ENCODE results near the gene COL20A1.
"Not testable (repeated sequence)": the region's sequence is repeated elsewhere in the genome, so short reads cannot be mapped to it uniquely, and the experiment has no call there.

The COL20A1 gene

DNA sequence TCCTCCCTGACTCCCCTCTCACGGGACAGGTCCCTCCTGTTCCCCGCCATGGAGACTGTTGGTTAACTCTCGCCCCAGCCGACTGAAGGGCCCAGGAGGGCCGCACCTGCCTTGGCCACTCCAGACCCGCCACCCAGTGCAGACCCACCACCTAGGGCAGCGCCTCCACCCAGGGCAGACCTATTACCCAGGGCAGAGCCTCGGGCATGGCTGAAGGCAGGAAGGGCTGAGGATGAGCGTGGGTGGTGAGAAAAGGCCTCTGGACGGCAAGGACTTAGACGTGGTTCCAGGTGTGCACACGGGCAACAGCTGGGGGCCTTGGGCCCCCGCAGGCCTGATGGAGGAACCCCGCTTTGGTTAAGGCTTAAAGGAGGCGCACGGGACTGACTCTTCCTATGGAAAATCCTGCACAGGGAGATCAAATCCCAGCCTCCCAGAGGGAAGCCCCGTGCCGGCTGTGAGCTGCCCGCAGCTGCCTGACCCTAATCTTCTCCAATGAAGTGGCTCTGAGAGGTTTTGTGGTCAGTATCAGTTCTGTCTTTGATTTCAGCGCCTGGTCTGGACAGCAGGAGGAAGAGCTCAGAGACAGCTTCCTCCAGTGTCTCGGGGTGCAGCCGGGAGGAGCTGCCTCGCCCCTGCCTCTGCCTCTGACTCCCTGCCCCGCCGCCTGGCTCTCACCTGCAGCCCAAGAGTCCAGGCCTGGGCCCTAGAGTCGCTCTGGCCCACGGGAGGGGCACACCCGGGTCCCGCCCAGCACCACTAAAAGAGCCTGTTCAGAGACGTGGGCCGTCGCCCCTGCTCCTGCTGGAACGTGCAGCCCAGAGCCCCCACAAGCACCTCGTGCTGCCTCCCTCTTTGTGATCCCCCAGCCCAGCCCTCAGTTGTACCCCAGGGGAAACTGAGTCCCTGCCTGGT lies 80.2 kb downstream of the COL20A1 start:
- DNase-seq (ENCODE audit: low read depth in 2 of 3, low spot score in 1 of 3) = no peak

DNA sequence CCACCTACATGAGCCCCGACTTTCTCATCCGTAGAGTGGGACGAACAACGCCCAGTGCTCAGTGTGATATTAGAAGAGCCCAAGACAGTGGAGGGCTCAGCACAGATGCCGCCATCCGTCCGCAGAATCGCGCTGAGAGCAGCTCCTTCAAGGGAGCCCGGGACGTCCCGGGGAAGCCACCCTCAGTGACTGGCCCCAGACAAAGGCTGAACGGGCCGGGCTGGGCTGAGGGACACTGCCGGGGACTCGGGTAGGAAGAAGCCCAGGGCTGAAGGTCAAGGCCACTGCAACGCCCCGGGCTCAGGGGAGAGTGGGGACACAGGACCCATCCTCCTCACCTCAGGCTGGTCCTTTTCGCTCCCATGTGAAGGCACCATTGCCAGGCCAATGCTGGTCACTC lies 81.0 kb downstream of the COL20A1 start:
- no peak for DNase-seq (ENCODE audit: low read depth in 2 of 3, low spot score in 1 of 3)

- no peak for DNase-seq (ENCODE audit: low read depth in 2 of 3, low spot score in 1 of 3)
Observed at GRCh38 chr20:63374504-63374903, 81.5 kb downstream of the COL20A1 start.

DNA sequence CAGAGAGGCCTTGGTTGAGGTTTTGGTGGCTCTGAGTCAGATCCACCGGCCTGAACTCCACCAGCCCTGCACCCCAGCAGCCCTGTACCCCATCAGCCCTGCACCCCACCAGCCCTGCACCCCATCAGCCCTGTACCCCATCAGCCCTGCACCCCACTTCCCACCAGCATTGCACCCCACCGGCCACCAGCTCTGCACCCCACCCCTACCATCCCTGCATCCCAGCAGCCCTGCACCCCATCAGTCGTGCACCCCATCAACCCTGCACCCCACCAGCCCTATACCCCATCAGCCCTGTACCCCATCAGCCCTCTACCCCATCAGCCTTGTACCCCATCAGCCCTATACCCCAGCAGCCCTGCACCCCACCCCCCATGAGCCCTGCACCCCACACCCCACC lies 82.5 kb downstream of the COL20A1 start:
- DNase-seq (ENCODE audit: low read depth in 2 of 3, low spot score in 1 of 3) = no peak

DNA sequence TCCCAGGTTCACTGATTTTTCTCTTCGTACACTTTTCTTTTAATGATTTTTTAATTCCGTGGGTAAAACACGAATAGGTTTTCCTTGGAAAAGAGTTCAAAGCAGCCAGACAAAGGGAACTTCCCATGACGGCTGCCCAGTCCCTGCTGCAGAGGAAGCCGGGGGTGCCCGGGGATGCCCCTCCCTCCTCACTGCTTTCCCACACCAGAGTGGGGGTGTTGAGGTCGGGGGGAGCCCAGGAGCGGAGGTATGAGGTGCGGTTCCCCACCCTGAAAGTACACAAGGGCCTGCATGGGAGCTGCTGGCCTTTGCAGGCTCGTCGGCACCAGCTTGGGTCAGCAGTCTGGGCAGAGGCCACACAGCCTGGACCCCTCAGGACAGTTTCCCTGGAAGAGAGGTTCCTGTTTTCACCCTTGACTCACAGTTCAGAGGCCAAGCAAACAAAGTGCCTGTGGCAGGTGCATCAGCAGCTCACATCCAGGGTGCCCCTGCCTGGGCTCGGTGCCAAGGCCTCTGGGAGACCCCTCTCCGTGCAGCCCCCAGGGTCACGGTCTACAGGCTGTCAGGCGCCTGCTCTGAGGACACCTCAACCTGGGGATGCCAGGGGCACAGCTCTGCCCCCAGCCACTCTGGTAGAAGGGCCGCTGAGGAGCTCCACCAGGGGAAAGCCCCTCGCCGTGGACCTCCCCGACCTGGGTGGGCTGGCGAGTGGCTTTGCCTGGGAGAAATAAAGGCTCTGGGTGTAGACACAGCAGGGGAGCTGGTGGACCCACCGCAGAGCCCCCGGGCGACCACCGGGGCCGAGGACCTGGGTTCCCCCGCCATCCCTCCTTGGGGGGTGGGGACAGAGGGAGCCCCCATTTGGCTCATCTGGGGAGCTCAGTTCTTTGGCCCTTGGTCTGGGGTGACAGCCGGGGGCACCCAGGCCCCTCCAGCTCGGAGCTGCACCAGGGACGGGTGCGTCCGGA lies 83.6 kb downstream of the COL20A1 start:
- no peak for DNase-seq (ENCODE audit: low read depth in 2 of 3, low spot score in 1 of 3)

DNA sequence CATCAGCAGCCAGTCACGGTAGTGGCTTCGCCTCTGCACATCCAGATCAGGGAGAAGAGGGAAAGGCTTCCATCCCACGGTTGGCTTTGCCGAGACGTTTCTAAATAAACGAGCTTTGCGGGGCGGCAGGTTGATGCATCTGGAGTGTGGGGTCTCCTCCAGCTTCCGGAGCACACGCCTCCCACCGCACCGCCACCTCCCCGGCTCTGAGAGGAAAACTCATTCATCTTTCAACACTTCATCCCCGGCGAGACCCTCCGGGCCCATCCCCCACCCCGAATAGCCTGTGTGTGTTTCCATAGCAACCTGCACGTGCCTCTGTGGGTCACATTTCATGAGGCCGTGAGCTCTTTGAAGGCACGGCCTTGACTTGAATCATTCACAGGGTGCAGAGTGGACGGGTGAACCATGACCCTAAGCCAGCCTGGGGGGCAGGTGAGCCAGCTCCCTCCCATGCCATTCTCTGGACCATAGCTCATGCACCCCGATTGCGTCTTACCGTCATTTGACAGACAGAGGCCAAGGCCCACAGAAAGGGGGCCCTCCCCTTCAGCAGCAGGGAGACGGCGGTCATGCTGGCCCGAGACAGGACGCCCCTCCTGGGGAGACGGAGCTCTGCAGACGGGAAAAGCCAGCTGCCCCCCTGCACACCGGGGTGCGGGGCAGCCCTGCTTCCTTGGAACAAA lies 84.4 kb downstream of the COL20A1 start:
- DNase-seq (ENCODE audit: low read depth in 2 of 3, low spot score in 1 of 3) = no peak

- no peak for DNase-seq (ENCODE audit: low read depth in 2 of 3, low spot score in 1 of 3)
Observed at GRCh38 chr20:63377951-63378381, 85.0 kb downstream of the COL20A1 start.

DNA sequence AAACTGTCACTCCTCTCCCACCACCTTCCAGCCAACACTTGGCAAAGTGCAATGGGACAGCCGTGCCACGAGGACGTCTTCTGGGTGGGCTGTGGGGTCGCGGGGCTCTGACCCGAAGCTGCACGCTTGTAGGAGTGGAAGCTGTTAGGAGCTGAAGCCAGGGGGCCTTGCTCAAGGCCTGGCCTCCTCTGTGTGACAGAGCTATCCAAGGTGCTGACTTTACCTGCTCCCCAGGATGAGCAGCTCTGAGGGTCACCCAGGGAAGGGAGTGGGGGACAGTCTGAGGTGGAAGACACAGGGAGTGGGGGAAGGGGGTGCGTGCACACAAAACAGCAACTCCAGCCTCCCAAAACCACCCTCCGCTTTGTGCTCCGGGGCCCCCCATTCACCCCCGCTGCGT lies 85.6 kb downstream of the COL20A1 start:
- DNase-seq (ENCODE audit: low read depth in 2 of 3, low spot score in 1 of 3) = no peak

GRCh38 chr20:63379296-63379695 lies 86.3 kb downstream of the COL20A1 start:
- DNase-seq (ENCODE audit: low read depth in 2 of 3, low spot score in 1 of 3) = no peak

GRCh38 chr20:63379872-63380271 lies 86.9 kb downstream of the COL20A1 start:
- not testable (repeated sequence) for DNase-seq (ENCODE audit: low read depth in 2 of 3, low spot score in 1 of 3)

DNA sequence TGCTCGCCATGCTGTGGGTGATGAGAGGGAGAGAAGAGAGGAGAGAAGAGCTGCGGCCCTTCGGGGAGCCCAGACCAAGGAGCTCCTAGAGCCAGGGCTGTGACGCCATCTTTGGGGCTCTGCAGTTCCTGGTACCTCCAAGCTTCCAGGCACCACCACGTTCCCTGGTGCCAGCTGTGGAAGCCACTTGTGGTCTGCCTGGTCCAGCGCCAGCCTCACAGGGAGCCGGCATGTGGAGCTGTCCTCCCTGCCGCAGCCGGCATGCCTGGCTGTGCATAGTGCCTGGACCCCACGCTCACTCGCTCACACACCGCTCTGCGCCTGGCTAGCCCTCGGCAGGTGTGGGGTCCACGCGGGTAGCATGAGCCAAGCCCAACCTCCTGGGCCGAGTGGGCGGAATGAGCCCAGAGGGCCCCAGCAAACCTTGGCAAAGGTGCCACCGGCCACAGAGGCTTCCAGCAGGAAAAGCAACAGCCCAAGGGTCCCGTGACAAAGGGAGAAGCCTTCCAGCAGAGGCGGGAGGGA lies 87.4 kb downstream of the COL20A1 start:
- DNase-seq (ENCODE audit: low read depth in 2 of 3, low spot score in 1 of 3) = no peak

DNA sequence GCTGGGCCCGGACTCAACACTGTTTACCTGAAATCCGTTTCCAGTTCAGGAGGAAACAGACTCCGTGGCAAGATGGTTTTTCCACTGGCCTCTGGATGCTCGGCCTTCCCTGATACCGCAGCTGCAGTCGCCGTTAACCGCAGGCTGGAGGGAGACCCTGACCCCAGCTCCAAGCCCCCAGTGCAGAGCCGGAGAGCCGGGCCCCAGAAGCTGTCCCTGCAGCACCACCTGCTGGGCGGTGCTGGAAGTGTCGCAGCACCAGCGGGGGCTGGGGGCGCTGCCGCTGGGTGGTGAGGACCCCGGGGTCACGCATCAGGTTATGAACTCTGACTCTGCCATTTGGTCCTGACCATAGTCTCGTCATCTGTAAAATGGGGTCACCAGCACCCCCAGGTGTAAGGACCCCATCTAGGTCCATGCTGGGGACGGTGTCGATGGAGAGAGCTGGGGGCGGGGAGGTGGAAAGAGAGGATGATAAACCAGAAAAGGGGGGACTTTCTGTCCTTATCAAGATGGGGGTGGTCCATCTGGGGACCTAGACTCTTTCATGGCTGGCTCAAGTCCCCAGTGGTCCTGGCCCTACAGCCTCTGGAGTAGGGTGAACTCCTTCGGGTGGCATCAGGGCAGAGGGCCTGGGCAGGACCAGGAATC lies 88.9 kb downstream of the COL20A1 start:
- DNase-seq (ENCODE audit: low read depth in 2 of 3, low spot score in 1 of 3) = peak in 2 of 3 donors; percentile 15 to 19

GRCh38 chr20:63382551-63383300 lies 89.7 kb downstream of the COL20A1 start:
- no peak for DNase-seq (ENCODE audit: low read depth in 2 of 3, low spot score in 1 of 3)

GRCh38 chr20:63383556-63383955 lies 90.6 kb downstream of the COL20A1 start:
- DNase-seq (ENCODE audit: low read depth in 2 of 3, low spot score in 1 of 3) = no peak

DNA sequence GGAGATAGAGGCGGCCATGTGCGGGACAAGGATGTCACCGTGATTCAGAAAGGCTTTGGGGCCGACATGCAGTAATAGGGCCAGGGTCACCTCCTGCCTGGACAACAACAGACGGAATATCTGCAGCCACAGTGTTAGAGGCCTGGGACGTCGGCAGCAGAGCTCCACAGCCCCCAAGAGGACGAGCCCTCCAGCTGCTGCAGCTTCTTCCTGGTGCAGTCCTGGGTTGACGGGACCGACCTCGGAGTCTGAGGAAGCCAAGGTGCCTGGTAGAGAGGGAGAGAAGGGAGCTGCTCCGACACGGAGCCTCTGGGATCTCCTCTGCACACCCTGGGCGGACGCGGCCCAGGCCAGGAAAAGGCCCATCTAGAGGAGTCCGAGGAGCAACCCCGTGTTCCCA lies 91.3 kb downstream of the COL20A1 start:
- no peak for DNase-seq (ENCODE audit: low read depth in 2 of 3, low spot score in 1 of 3)
